PC-3 (cell line): ENCODE measurements around the gene CDRT4. TPM values are rescaled to one million over a fixed set of nuclear protein-coding genes. Genes with fewer than 3 reads are reported as not detected.

Experiments
- ATAC-seq: fragments of 200-7000 bp; cut with Tn5 transposase; 2 replicates; pipeline ENCODE4 v1.9.1; 2020; ENCODE audit warnings: mild to moderate bottlenecking, moderate library complexity
- BruUV-seq: library from RNA; stranded (reverse); fragments of 400-500 nt; replicated peaks from 2 replicates; lab custom pipeline; 2021; lab: Mats Ljungman, UMichigan
- CTCF ChIA-PET: fragments of 300-600 bp; sonication (Branson Sonifier 250); formaldehyde crosslinking; loops from one replicate; lab custom pipeline; 2022; ENCODE audit warnings: antibody characterized with exemption; lab: Charles Lee
- POLR2A ChIA-PET: fragments of 300-600 bp; sonication (Branson Sonifier 250); formaldehyde crosslinking; loops from one replicate; lab custom pipeline; 2022; ENCODE audit warnings: antibody characterized with exemption; ENCODE audit not compliant: unreplicated experiment; lab: Charles Lee
- DNase-seq: peaks from one replicate; pipeline ENCODE4 v3.0.0-alpha.2; 2015
- H2AFZ ChIP-seq: fragments of 300-600 bp; sonication (generic); 2 replicates; pipeline ENCODE4 v1.6.0; 2016; ENCODE audit warnings: antibody characterized with exemption, low read length
- H3F3A ChIP-seq: fragments of 300-600 bp; sonication (generic); one replicate; pipeline ENCODE4 v1.6.0; 2017; ENCODE audit warnings: antibody characterized with exemption, low read length, control low read depth, mild to moderate bottlenecking; ENCODE audit not compliant: unreplicated experiment
- H3K27ac ChIP-seq: fragments of 300-600 bp; sonication (generic); 2 replicates; pipeline ENCODE4 v1.5.1; 2016; ENCODE audit warnings: mild to moderate bottlenecking, low read length
- H3K27me3 ChIP-seq: fragments of 300-600 bp; sonication (generic); 2 replicates; pipeline ENCODE4 v1.6.1; 2016; ENCODE audit warnings: low read length, mixed read lengths
- H3K36me3 ChIP-seq: fragments of 300-600 bp; sonication (generic); 2 replicates; pipeline ENCODE4 v1.6.1; 2016; ENCODE audit warnings: low read depth, mixed run types, low read length, mixed read lengths
- H3K4me1 ChIP-seq: fragments of 300-600 bp; sonication (generic); 2 replicates; pipeline ENCODE4 v1.5.1; 2016; ENCODE audit warnings: low read length; ENCODE audit not compliant: insufficient read depth
- H3K4me2 ChIP-seq: fragments of 300-600 bp; sonication (generic); 2 replicates; pipeline ENCODE4 v1.6.0; 2016; ENCODE audit warnings: low read length
- H3K4me3 ChIP-seq: fragments of 300-600 bp; sonication (generic); 2 replicates; pipeline ENCODE4 v1.5.1; 2016; ENCODE audit warnings: mild to moderate bottlenecking, low read length, mixed read lengths
- H3K79me2 ChIP-seq: fragments of 300-600 bp; sonication (generic); 2 replicates; pipeline ENCODE4 v1.6.1; 2017; ENCODE audit warnings: low read length, mixed read lengths
- H3K9ac ChIP-seq: fragments of 300-600 bp; sonication (generic); 2 replicates; pipeline ENCODE4 v1.6.0; 2016; ENCODE audit warnings: mild to moderate bottlenecking, low read length
- H3K9me2 ChIP-seq: fragments of 300-600 bp; sonication (generic); replicated peaks from 2 replicates; pipeline ENCODE4 v1.6.1; 2016; ENCODE audit warnings: mixed run types, low read length, mixed read lengths
- H3K9me3 ChIP-seq: fragments of 300-600 bp; sonication (generic); 2 replicates; pipeline ENCODE4 v1.6.1; 2016; ENCODE audit warnings: low read length, mixed read lengths
- H4K20me1 ChIP-seq: fragments of 300-600 bp; sonication (generic); 2 replicates; pipeline ENCODE4 v1.6.1; 2016; ENCODE audit warnings: low read length, mixed read lengths
- EZH2 ChIP-seq: fragments of 300-600 bp; sonication (generic); IDR thresholded peaks from one replicate; pipeline ENCODE4 v1.6.1; 2017; ENCODE audit warnings: antibody characterized with exemption, mild to moderate bottlenecking, low read length; ENCODE audit not compliant: unreplicated experiment
- EZH2phosphoT487 ChIP-seq: fragments of 300-600 bp; sonication (generic); IDR thresholded peaks from 2 replicates; pipeline ENCODE4 v1.6.1; 2018; ENCODE audit warnings: mild to moderate bottlenecking, antibody characterized with exemption, low read length, borderline replicate concordance
- intact Hi-C: fragments of 100-400 bp; cut with micrococcal nuclease; formaldehyde crosslinking; loops from 2 replicates; pipeline ENCODE4 v1.9.0; 2023
- total RNA-seq: library from RNA; depleted of rRNA; stranded (reverse); fragments of >200 nt; gene quantifications from 2 replicates; pipeline ENCODE4 v1.2.3, GENCODE V29; 2014
- TF ChIP-seq, protein P1 (sequence below): fragments of 300-600 bp; sonication (generic); conservative IDR thresholded peaks from 2 replicates; pipeline ENCODE4 v1.5.1; 2017; ENCODE audit warnings: antibody characterized with exemption, low read depth, mild to moderate bottlenecking, low read length

Gene CDRT4
- total RNA-seq, 1 experiment from 2014 or later: 5.0 TPM

DNA sequence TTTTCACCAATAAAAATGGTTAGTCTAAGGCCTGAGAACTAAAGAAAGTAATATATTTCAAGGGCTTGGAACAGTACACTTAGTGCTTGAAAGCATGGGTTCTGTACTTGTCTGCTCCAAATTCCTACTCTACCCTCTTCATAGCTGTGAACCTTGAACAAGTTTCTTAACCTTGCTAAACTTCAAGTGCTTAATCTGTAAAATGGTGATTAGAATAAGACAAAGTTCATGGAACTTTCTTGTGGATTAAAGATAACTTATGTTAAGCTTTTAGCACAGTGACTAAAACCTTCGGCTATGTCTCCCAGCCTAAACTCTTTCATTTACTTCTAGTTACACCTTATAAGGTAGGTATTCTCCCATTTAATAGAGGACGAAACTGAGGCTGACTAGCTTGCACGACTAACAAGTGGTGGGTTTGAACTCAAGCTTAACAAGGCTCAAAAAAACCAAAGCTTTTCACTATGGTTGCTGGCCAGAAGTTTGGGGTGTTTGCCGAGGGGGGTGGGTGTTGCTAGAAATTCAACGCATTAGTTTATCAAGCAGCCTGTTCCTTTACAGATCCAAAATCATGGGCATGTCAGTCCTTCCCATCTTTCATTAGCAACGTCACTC lies 28.8 kb downstream of the CDRT4 start:
- Histone ChIP-seq H3K4me2 (no peak overlapping the region), H3K79me2 (no peaks in the 10 kb centered on the region), H3K27me3 (no peaks in the 10 kb centered on the region), H3K9ac (no peak overlapping the region), H3K27ac (no peak overlapping the region), H4K20me1 (no peaks in the 10 kb centered on the region), H3K36me3 (peaks cover 6% of the 10 kb centered on the region), H3K4me3 (no peak overlapping the region), H2AFZ (no peak overlapping the region), H3K9me2 (no peaks in the 10 kb centered on the region), H3K9me3 (no peaks in the 10 kb centered on the region), H3F3A (no peaks in the 10 kb centered on the region), H3K4me1 (peaks cover 13% of the 10 kb centered on the region)
- CTCF ChIA-PET: no interaction called here
- POLR2A ChIA-PET: no interaction called here
- no TSS peak for BruUV-seq
- intact Hi-C loops: no loop called here
- DNase-seq (no peak), ATAC-seq (no peak)
- no peak for TF ChIP-seq EZH2
- TF ChIP-seq, protein P1, sequence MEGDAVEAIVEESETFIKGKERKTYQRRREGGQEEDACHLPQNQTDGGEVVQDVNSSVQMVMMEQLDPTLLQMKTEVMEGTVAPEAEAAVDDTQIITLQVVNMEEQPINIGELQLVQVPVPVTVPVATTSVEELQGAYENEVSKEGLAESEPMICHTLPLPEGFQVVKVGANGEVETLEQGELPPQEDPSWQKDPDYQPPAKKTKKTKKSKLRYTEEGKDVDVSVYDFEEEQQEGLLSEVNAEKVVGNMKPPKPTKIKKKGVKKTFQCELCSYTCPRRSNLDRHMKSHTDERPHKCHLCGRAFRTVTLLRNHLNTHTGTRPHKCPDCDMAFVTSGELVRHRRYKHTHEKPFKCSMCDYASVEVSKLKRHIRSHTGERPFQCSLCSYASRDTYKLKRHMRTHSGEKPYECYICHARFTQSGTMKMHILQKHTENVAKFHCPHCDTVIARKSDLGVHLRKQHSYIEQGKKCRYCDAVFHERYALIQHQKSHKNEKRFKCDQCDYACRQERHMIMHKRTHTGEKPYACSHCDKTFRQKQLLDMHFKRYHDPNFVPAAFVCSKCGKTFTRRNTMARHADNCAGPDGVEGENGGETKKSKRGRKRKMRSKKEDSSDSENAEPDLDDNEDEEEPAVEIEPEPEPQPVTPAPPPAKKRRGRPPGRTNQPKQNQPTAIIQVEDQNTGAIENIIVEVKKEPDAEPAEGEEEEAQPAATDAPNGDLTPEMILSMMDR: no peak
- TF ChIP-seq EZH2phosphoT487: no peak

DNA sequence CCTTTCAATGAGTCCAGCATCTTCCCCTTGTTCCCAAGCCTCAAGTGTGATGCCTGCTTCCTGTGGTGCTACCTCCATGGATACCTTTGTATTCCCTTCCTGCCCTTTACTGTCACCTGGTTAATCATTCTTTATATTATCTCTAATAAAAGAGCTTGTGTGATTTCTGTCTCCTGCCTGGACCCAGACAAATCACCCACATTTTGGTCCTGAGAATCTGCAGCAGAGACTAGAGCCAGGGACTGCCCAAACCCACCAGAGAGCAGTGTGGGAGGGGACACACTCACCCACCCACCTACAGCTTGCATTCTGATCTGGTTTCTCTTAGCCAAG lies 30.2 kb downstream of the CDRT4 start:
- Histone ChIP-seq H3F3A (no peaks in the 10 kb centered on the region), H3K79me2 (no peaks in the 10 kb centered on the region), H3K27ac (no peak overlapping the region), H3K9me3 (no peaks in the 10 kb centered on the region), H4K20me1 (no peaks in the 10 kb centered on the region), H3K9ac (no peak overlapping the region), H3K4me2 (no peak overlapping the region), H2AFZ (no peak overlapping the region), H3K4me1 (peaks cover 13% of the 10 kb centered on the region), H3K27me3 (no peaks in the 10 kb centered on the region), H3K9me2 (no peaks in the 10 kb centered on the region), H3K4me3 (no peak overlapping the region), H3K36me3 (peaks cover 6% of the 10 kb centered on the region)
- no TSS peak for BruUV-seq
- no peak for DNase-seq
- CTCF ChIA-PET: no interaction called here
- no peak for ATAC-seq
- POLR2A ChIA-PET: no interaction called here
- TF ChIP-seq, protein P1: no peak
- TF ChIP-seq EZH2 (no peak), EZH2phosphoT487 (no peak)
- intact Hi-C loops: no loop called here

DNA sequence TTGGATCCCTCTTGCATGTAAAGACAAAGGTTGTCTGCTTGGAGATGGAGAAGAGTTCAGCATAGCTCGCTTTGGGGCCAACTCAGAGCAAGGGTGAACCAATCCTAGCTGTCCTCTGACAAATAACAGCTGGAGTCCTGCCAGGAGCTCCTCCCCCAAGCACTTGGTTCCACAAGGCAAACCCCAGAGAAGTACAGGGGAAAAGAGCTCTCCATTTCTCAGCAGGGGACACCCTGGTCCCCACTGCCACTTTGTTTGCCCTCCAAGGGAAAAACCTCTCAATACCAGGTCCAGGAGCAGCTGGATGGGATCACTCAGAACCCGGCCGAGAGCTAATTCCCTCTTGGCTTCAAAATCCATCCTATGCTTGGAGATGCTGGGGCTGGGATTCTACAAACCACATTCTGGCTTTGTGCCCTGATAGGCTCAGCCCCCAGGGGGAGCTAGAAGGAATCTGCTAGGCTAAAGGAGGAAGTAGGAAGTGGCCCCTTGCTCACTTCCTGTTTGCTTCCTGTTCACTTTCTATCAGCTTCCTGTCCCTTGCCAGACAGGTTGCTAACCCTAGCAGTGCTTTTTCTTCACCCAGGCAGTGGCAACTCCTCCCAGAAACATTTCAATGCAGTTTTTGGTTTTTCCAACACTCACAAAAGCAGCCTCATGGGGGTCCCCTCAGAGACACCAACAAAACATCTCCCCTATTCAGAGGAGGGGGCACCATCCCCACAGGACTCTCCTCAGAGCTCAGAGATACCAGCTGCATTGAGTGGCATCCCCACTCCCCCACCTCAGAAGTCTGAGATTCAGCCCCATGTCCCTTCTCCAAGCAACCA lies 30.7 kb downstream of the CDRT4 start:
- Histone ChIP-seq H3K36me3 (peaks cover 6% of the 10 kb centered on the region), H3K9ac (no peak overlapping the region), H3K4me2 (no peak overlapping the region), H3F3A (no peaks in the 10 kb centered on the region), H2AFZ (no peak overlapping the region), H3K4me1 (peaks cover 13% of the 10 kb centered on the region), H4K20me1 (no peaks in the 10 kb centered on the region), H3K9me2 (no peaks in the 10 kb centered on the region), H3K27me3 (no peaks in the 10 kb centered on the region), H3K79me2 (no peaks in the 10 kb centered on the region), H3K27ac (peak overlapping the region; percentile 11), H3K4me3 (no peak overlapping the region), H3K9me3 (no peaks in the 10 kb centered on the region)
- POLR2A ChIA-PET: no interaction called here
- TF ChIP-seq, protein P1: peak; percentile 73
- TF ChIP-seq EZH2: no peak
- TF ChIP-seq EZH2phosphoT487: no peak
- intact Hi-C loops: no loop called here
- ATAC-seq (no peak; the same call in 1 of the 2 replicates), DNase-seq (peak; percentile 79)
- CTCF ChIA-PET: no interaction called here
- BruUV-seq: no TSS peak
